Type B pancreatic cell (in vitro differentiated cells): Measurements from ENCODE around the gene TMED9. TPM values are rescaled to one million over a fixed set of nuclear protein-coding genes. Genes with fewer than 3 reads are reported as not detected.

Experiments used
- DNase-seq: peaks from one replicate; pipeline ENCODE4 v3.0.0; 2021; ENCODE audit warnings: mixed read lengths; ENCODE audit not compliant: unreplicated experiment; ENCODE audit errors: extremely low spot score
- H3K27ac Mint-ChIP-seq: 2 replicates; pipeline ENCODE4 v1.8.0; 2021; ENCODE audit warnings: mild to moderate bottlenecking, mixed read lengths
- H3K27me3 Mint-ChIP-seq: 2 replicates; pipeline ENCODE4 v1.8.0; 2021; ENCODE audit warnings: mixed read lengths
- H3K36me3 Mint-ChIP-seq: 2 replicates; pipeline ENCODE4 v1.8.0; 2021; ENCODE audit warnings: mixed read lengths
- H3K4me1 Mint-ChIP-seq: one replicate; pipeline ENCODE4 v1.8.0; 2021; ENCODE audit warnings: mixed read lengths; ENCODE audit not compliant: unreplicated experiment
- H3K4me3 Mint-ChIP-seq: 2 replicates; pipeline ENCODE4 v1.8.0; 2021; ENCODE audit warnings: mild to moderate bottlenecking, mixed read lengths
- H3K9me3 Mint-ChIP-seq: 2 replicates; pipeline ENCODE4 v1.8.0; 2021; ENCODE audit warnings: mixed read lengths
- total RNA-seq: library from RNA; stranded (reverse); gene quantifications from 2 replicates; pipeline ENCODE4 v1.2.1, GENCODE V29; 2021; ENCODE audit warnings: low replicate concordance
- TF ChIP-seq, protein P1 (sequence below): fragments of 200-600 bp; sonication (generic); conservative IDR thresholded peaks from 2 replicates; pipeline ENCODE4 v1.5.0; 2021; ENCODE audit warnings: antibody characterized with exemption, mild to moderate bottlenecking

Gene TMED9
- total RNA-seq, 1 donor from 2014 or later, result 161 TPM

DNA sequence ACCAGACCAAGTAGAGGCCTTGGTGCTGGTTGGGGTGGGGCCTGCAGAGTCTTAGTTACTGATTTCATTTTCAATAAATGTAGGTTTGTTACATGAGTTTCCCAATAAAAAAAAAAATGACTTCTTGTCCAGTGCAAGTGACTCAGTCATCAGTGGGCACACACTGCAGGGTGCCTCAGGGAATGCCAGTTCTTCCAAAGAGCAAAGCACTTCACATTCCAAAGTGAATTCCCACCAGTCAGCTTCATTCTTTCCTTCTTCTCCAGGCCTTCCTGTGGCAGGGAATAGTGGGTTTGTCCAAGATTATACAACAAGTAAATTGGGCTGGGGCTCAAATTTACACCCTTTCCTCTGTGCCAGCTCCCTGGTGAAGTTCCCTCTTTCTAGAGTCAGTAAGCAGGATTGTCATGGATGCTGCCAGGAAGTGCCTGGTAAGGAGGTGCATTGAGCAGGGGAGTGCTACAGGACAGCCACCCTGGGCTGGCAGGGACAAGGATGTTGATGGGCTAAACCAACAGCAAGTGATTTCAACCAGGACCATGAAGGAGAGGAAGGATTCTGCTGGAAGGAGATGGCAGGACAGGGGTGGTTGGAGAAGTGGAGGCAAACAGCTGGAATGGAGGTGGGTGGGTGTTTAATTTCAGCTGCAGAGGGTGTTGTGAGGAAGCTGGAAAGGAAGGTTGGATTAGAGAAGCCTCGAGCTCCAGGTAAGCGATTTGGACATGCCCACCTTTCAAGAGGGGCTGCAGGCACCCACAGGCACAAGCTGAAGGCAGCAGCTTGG is 4.2 kb downstream of the TMED9 start:
- Mint-ChIP-seq H3K36me3 (peaks cover 19% of the 10 kb centered on the region), H3K4me1 (peaks cover 9% of the 10 kb centered on the region), H3K4me3 (peak overlapping the region; percentile 62), H3K27me3 (no peaks in the 10 kb centered on the region), H3K9me3 (no peaks in the 10 kb centered on the region), H3K27ac (no peak overlapping the region)
- DNase-seq, result no peak
- TF ChIP-seq, protein P1, sequence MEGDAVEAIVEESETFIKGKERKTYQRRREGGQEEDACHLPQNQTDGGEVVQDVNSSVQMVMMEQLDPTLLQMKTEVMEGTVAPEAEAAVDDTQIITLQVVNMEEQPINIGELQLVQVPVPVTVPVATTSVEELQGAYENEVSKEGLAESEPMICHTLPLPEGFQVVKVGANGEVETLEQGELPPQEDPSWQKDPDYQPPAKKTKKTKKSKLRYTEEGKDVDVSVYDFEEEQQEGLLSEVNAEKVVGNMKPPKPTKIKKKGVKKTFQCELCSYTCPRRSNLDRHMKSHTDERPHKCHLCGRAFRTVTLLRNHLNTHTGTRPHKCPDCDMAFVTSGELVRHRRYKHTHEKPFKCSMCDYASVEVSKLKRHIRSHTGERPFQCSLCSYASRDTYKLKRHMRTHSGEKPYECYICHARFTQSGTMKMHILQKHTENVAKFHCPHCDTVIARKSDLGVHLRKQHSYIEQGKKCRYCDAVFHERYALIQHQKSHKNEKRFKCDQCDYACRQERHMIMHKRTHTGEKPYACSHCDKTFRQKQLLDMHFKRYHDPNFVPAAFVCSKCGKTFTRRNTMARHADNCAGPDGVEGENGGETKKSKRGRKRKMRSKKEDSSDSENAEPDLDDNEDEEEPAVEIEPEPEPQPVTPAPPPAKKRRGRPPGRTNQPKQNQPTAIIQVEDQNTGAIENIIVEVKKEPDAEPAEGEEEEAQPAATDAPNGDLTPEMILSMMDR, result no peak

- Mint-ChIP-seq H3K4me3 (no peak overlapping the region), H3K27ac (no peak overlapping the region), H3K36me3 (peaks cover 19% of the 10 kb centered on the region), H3K9me3 (no peaks in the 10 kb centered on the region), H3K4me1 (peaks cover 9% of the 10 kb centered on the region), H3K27me3 (no peaks in the 10 kb centered on the region)
- TF ChIP-seq, protein P1, result no peak
- DNase-seq, result no peak
Measured at GRCh38 chr5:177596775-177597238, 4.8 kb downstream of the TMED9 start.

GRCh38 chr5:177598477-177598876 is 6.5 kb downstream of the TMED9 start:
- TF ChIP-seq, protein P1, result no peak

GRCh38 chr5:177599731-177600507 is 7.9 kb downstream of the TMED9 start, which contains the start of gene B4GALT7:
Gene B4GALT7, plus strand, starts transcription at chr5:177600132. Its CDS starts 79 bp downstream, at chr5:177600211.
- peak within 1 kb of the TSS; percentile 91 for H3K27ac Mint-ChIP-seq
- H3K9me3 Mint-ChIP-seq, result no peaks in the 10 kb centered on the region
- peaks cover 12% of the 10 kb centered on the region for H3K36me3 Mint-ChIP-seq
- TF ChIP-seq, protein P1, result no peak
- no peaks in the 10 kb centered on the region for H3K27me3 Mint-ChIP-seq
- peak within 1 kb of the TSS; percentile 96 for H3K4me3 Mint-ChIP-seq
- DNase-seq, result peak; percentile 90
- H3K4me1 Mint-ChIP-seq, result peaks cover 14% of the 10 kb centered on the region

More at GRCh38 chr5:177598477-177598876, 6.5 kb downstream of the TMED9 start:
- H3K27ac Mint-ChIP-seq, result peak overlapping the region; percentile 58
- H3K4me1 Mint-ChIP-seq, result peaks cover 11% of the 10 kb centered on the region
- no peaks in the 10 kb centered on the region for H3K27me3 Mint-ChIP-seq
- H3K4me3 Mint-ChIP-seq, result peak overlapping the region; percentile 84
- DNase-seq, result no peak
- peaks cover 15% of the 10 kb centered on the region for H3K36me3 Mint-ChIP-seq
- no peaks in the 10 kb centered on the region for H3K9me3 Mint-ChIP-seq

DNA sequence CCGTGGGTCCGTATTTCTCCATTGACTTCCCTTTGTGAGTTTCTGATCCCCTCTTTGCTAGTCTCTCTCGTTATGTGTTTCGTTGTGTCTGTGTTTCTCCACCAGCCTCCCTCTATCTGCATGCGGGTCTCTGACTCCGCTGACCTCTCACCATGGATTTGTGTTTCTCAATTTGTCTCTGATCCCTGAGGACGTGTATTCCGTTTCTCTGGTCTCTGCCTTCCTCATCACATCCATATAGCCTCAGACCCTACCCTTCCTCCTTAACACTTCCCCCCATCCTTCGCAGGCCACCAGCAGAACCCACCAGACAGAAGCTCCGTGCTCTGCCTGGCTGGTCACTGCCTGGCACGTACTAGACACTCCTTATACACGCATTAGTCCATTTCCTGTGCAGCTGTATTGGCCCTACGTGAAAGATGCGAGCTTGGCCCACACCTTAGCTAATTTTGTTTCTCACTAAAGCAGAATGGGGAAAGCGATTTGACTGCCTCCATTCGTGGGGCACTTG is 8.6 kb downstream of the TMED9 start:
- H3K27me3 Mint-ChIP-seq, result no peaks in the 10 kb centered on the region
- peaks cover 12% of the 10 kb centered on the region for H3K36me3 Mint-ChIP-seq
- peaks cover 14% of the 10 kb centered on the region for H3K4me1 Mint-ChIP-seq
- TF ChIP-seq, protein P1, result no peak
- no peak for DNase-seq
- peak overlapping the region; percentile 91 for H3K27ac Mint-ChIP-seq
- no peaks in the 10 kb centered on the region for H3K9me3 Mint-ChIP-seq
- H3K4me3 Mint-ChIP-seq, result peak overlapping the region; percentile 96
